Lung (tissue), 12 donors: Measurements from ENCODE around the gene PIGM. TPM values are rescaled to one million over a fixed set of nuclear protein-coding genes. Genes with fewer than 3 reads are reported as not detected.

Experiments used
- ATAC-seq: fragments of 200-7000 bp; cut with Tn5 transposase; one replicate; pipeline ENCODE4 v1.9.1; 2020; ENCODE audit warnings: moderate number of reproducible peaks; ENCODE audit not compliant: insufficient read depth, low FRiP score
- DNase-seq, 3 donors: peaks; one replicate each; pipeline ENCODE4 v3.0.0-alpha.2; 2013 to 2017
- H3K27ac ChIP-seq, 2 donors: one replicate each; pipeline ENCODE4 v1.5.1; 2013; ENCODE audit warnings: mild to moderate bottlenecking in 2 of 2, moderate library complexity in 2 of 2, control low read depth in 1 of 2, inconsistent platforms in 1 of 2, low read depth in 1 of 2, low read length in 1 of 2
- H3K27me3 ChIP-seq, 3 donors: one replicate each; pipeline ENCODE4 v1.5.1; 2013; ENCODE audit warnings: low read length in 2 of 3; ENCODE audit not compliant: control insufficient read depth in 3 of 3, insufficient read depth in 3 of 3
- H3K36me3 ChIP-seq, 4 donors: one replicate each; pipeline ENCODE4 v1.5.1; 2013; ENCODE audit warnings: low read length in 4 of 4, mild to moderate bottlenecking in 1 of 4, moderate library complexity in 1 of 4; ENCODE audit not compliant: control insufficient read depth in 4 of 4, insufficient read depth in 4 of 4
- H3K4me1 ChIP-seq, 5 donors: one replicate each; pipeline ENCODE4 v1.5.1; 2013; ENCODE audit warnings: low read length in 5 of 5, mild to moderate bottlenecking in 2 of 5, moderate library complexity in 1 of 5; ENCODE audit not compliant: control insufficient read depth in 5 of 5, insufficient read depth in 5 of 5
- H3K4me3 ChIP-seq: one replicate; pipeline ENCODE4 v1.5.1; 2013; ENCODE audit warnings: mild to moderate bottlenecking, control low read depth, moderate library complexity
- H3K9ac ChIP-seq, 2 donors: one replicate each; pipeline ENCODE4 v1.5.1; 2013; ENCODE audit warnings: low read length in 2 of 2, control low read depth in 1 of 2; ENCODE audit not compliant: insufficient read depth in 1 of 2
- H3K9me3 ChIP-seq, 4 donors: one replicate each; pipeline ENCODE4 v1.5.1; 2013; ENCODE audit warnings: low read length in 3 of 4, mild to moderate bottlenecking in 1 of 4, moderate library complexity in 1 of 4; ENCODE audit not compliant: control insufficient read depth in 4 of 4, insufficient read depth in 3 of 4
- CTCF ChIP-seq: IDR thresholded peaks from 2 replicates; pipeline ENCODE4 v1.5.1; 2012; ENCODE audit warnings: mild to moderate bottlenecking; ENCODE audit errors: control extremely low read depth, extremely low read depth
- WGBS, 2 donors: extraction: QIAGEN DNeasy Blood & Tissue Kit; methylation state at CpG; one replicate each; pipeline ENCODE4 v1.1.7; 2013; 5-methylcytosine and 5-hydroxymethylcytosine counted together
- polyA plus RNA-seq, 2 donors: library from polyadenylated mRNA; stranded (reverse); fragments of 200-250 nt; gene quantifications; one replicate each; pipeline ENCODE4 v1.2.1, GENCODE V29; 2013
- total RNA-seq, 2 donors: library from RNA; depleted of rRNA in 1 of 2; stranded (reverse); fragments of >200 nt in 1 of 2; gene quantifications; one replicate each; pipeline ENCODE4 v1.2.1, GENCODE V29; 2014 to 2021
- donor health status: control.
- donor health status: control.
- donor health status: Bipolar disorder and iron deficiency.
- donor health status: healthy.
- donor health status: DM: yes; HTN: yes; CAD: no.

PIGM gene
- total and polyA plus RNA-seq, 4 donors, result 3.7 to 9.1 (median 5.7) TPM

GRCh38 chr1:160025314-160025713 lies 6.5 kb downstream of the PIGM start:
- H3K4me1 ChIP-seq, result peaks cover 0 to 24% (median 12%) of the 10 kb centered on the region in 5 donors
- no peak overlapping the region for H3K27ac ChIP-seq
- TF ChIP-seq CTCF, result no peak
- 90 to 92% methylated on average over 1 of the region's 1 CpG for WGBS, 2 donors
- H3K27me3 ChIP-seq, result peaks cover 0 to 15% (median 4%) of the 10 kb centered on the region in 3 donors
- H3K9ac ChIP-seq, result no peak overlapping the region
- DNase-seq (peak in 1 of 3 donors; percentile 38), ATAC-seq (no peak)
- H3K36me3 ChIP-seq, result peaks cover 0 to 2% (median 0%) of the 10 kb centered on the region in 4 donors
- no peak overlapping the region for H3K4me3 ChIP-seq
- no peaks in the 10 kb centered on the region for H3K9me3 ChIP-seq

- no peak for TF ChIP-seq CTCF
- WGBS, 2 donors, result 57 to 83% methylated on average over 2 of the region's 2 CpGs
- Histone ChIP-seq H3K9ac (no peak overlapping the region), H3K4me1 (peaks cover 0 to 22% (median 7%) of the 10 kb centered on the region in 5 donors), H3K36me3 (peaks cover 0 to 2% (median 0%) of the 10 kb centered on the region in 4 donors), H3K4me3 (no peak overlapping the region), H3K9me3 (no peaks in the 10 kb centered on the region), H3K27me3 (peaks cover 0 to 16% (median 4%) of the 10 kb centered on the region in 3 donors), H3K27ac (no peak overlapping the region)
- DNase-seq, result peak in 2 of 3 donors; percentile 66 to 68
- no peak for ATAC-seq
These were observed 7.4 kb downstream of the PIGM start for GRCh38 chr1:160024195-160024905.

- Histone ChIP-seq H3K36me3 (peaks cover 0 to 2% (median 0%) of the 10 kb centered on the region in 4 donors), H3K9ac (no peak overlapping the region), H3K4me3 (no peak overlapping the region), H3K4me1 (peaks cover 0 to 22% (median 7%) of the 10 kb centered on the region in 5 donors), H3K9me3 (no peaks in the 10 kb centered on the region), H3K27me3 (peaks cover 0 to 27% (median 12%) of the 10 kb centered on the region in 3 donors), H3K27ac (no peak overlapping the region)
- TF ChIP-seq CTCF, result no peak
- 61 to 79% methylated on average over 6 of the region's 6 CpGs for WGBS, 2 donors
- ATAC-seq (no peak), DNase-seq (no peak)
These were observed 9.2 kb downstream of the PIGM start for GRCh38 chr1:160022330-160023310.
